ENCODE results near the gene CCDC188. TPM values are rescaled to one million over a fixed set of nuclear protein-coding genes. Genes with fewer than 3 reads are reported as not detected.

The CCDC188 gene
- total RNA-seq, 2 donors from 2014 or later = not detected

GRCh38 chr22:20173246-20173645 lies 22.4 kb upstream of the CCDC188 start:
- Histone ChIP-seq H3K27ac (ENCODE audit: low read depth, low read length) (no peak overlapping the region), H3K36me3 (ENCODE audit: control insufficient read depth, insufficient read depth, low read length) (no peaks in the 10 kb centered on the region), H3K4me3 (ENCODE audit: low read length) (no peak overlapping the region), H3K9ac (ENCODE audit: extremely low read depth, low read length, poor library complexity, severe bottlenecking) (no peak overlapping the region), H3K4me1 (ENCODE audit: control insufficient read depth, insufficient read depth, low read length) (peaks cover 18% of the 10 kb centered on the region), H3K9me3 (ENCODE audit: control insufficient read depth, low read length) (no peaks in the 10 kb centered on the region), H3K27me3 (ENCODE audit: control insufficient read depth, insufficient read depth, low read length, poor library complexity, severe bottlenecking) (no peaks in the 10 kb centered on the region)
- DNase-seq = no peak
- Mint-ChIP-seq H3K27ac (peak overlapping the region; percentile 91), H3K4me1 (peaks cover 17% of the 10 kb centered on the region), H3K27me3 (ENCODE audit: insufficient read depth) (no peaks in the 10 kb centered on the region), H3K36me3 (ENCODE audit: low read depth) (no peaks in the 10 kb centered on the region), H3K4me3 (peak overlapping the region; percentile 37), H3K9me3 (no peaks in the 10 kb centered on the region)
- no peak for TF ChIP-seq CTCF (conservative IDR thresholded peaks at IDR 0.05)
- 88 to 91% methylated on average over 4 to 11 of the region's 11 CpGs for WGBS, 2 experiments (ENCODE audit: insufficient coverage in 1 of 2, insufficient read length in 1 of 2)

- H3K27ac ChIP-seq (ENCODE audit: low read depth, low read length) = no peak overlapping the region
- no peak for DNase-seq
- no peak overlapping the region for H3K4me3 Mint-ChIP-seq
- no peaks in the 10 kb centered on the region for H3K27me3 ChIP-seq (ENCODE audit: control insufficient read depth, insufficient read depth, low read length, poor library complexity, severe bottlenecking)
- peaks cover 18% of the 10 kb centered on the region for H3K4me1 ChIP-seq (ENCODE audit: control insufficient read depth, insufficient read depth, low read length)
- H3K27ac Mint-ChIP-seq = no peak overlapping the region
- no peak overlapping the region for H3K4me3 ChIP-seq (ENCODE audit: low read length)
- peaks cover 17% of the 10 kb centered on the region for H3K4me1 Mint-ChIP-seq
- no peaks in the 10 kb centered on the region for H3K9me3 Mint-ChIP-seq
- H3K36me3 Mint-ChIP-seq (ENCODE audit: low read depth) = no peaks in the 10 kb centered on the region
- H3K9me3 ChIP-seq (ENCODE audit: control insufficient read depth, low read length) = no peaks in the 10 kb centered on the region
- H3K27me3 Mint-ChIP-seq (ENCODE audit: insufficient read depth) = no peaks in the 10 kb centered on the region
- H3K36me3 ChIP-seq (ENCODE audit: control insufficient read depth, insufficient read depth, low read length) = no peaks in the 10 kb centered on the region
- TF ChIP-seq CTCF (conservative IDR thresholded peaks at IDR 0.05) = no peak
- 91 to 92% methylated on average over 2 to 10 of the region's 10 CpGs for WGBS, 2 experiments (ENCODE audit: insufficient coverage in 1 of 2, insufficient read length in 1 of 2)
- no peak overlapping the region for H3K9ac ChIP-seq (ENCODE audit: extremely low read depth, low read length, poor library complexity, severe bottlenecking)
Measured at GRCh38 chr22:20172141-20172613, 21.3 kb upstream of the CCDC188 start.

- no peaks in the 10 kb centered on the region for H3K27me3 Mint-ChIP-seq (ENCODE audit: insufficient read depth)
- no peak overlapping the region for H3K27ac ChIP-seq (ENCODE audit: low read depth, low read length)
- no peaks in the 10 kb centered on the region for H3K9me3 ChIP-seq (ENCODE audit: control insufficient read depth, low read length)
- DNase-seq = no peak
- peaks cover 17% of the 10 kb centered on the region for H3K4me1 Mint-ChIP-seq
- WGBS, 2 experiments (ENCODE audit: insufficient coverage in 1 of 2, insufficient read length in 1 of 2) = 93% methylated on average over 6 to 12 of the region's 12 CpGs
- H3K27me3 ChIP-seq (ENCODE audit: control insufficient read depth, insufficient read depth, low read length, poor library complexity, severe bottlenecking) = no peaks in the 10 kb centered on the region
- no peaks in the 10 kb centered on the region for H3K9me3 Mint-ChIP-seq
- H3K36me3 ChIP-seq (ENCODE audit: control insufficient read depth, insufficient read depth, low read length) = no peaks in the 10 kb centered on the region
- no peak for TF ChIP-seq CTCF (conservative IDR thresholded peaks at IDR 0.05)
- no peaks in the 10 kb centered on the region for H3K36me3 Mint-ChIP-seq (ENCODE audit: low read depth)
- no peak overlapping the region for H3K4me3 ChIP-seq (ENCODE audit: low read length)
- H3K4me3 Mint-ChIP-seq = no peak overlapping the region
- no peak overlapping the region for H3K9ac ChIP-seq (ENCODE audit: extremely low read depth, low read length, poor library complexity, severe bottlenecking)
- H3K4me1 ChIP-seq (ENCODE audit: control insufficient read depth, insufficient read depth, low read length) = peaks cover 18% of the 10 kb centered on the region
- no peak overlapping the region for H3K27ac Mint-ChIP-seq
Measured at GRCh38 chr22:20171288-20172140, 20.7 kb upstream of the CCDC188 start.
